ENCODE results near the gene ZYG11B. TPM values are rescaled to one million over a fixed set of nuclear protein-coding genes. Genes with fewer than 3 reads are reported as not detected.
A peak's percentile ranks its signal among the peaks of the same experiment; 100 is the strongest.
"Not testable (repeated sequence)": the region's sequence is repeated elsewhere in the genome, so short reads cannot be mapped to it uniquely, and the experiment has no call there.

ZYG11B gene
- total RNA-seq, 1 experiment from 2014 or later: 25.6 TPM

DNA sequence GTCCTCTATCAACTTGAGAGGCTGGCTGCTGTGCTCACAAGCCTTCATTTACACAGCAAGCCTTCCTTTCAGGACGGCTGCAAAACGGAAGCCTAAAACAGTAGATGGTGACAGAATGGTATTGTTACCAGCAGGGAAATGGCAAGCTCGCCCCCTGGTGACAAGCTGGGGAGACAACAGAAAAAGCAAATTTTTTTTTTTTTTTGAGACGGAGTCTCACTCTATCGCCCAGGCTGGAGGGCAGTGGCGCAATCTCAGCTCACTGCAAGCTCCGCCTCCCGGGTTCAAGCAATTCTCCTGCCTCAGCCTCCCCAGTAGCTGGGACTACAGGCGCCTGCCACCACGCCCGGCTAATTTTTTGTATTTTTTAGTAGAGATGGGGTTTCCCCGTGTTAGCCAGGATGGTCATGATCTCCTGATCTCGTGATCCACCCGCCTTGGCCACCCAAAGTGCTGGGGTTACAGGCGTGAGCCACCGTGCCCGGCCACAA lies 39.9 kb upstream of the ZYG11B start:
- DNase-seq: peak; percentile 84
- H3K9me3 ChIP-seq (ENCODE audit: low read length); H3K4me2 ChIP-seq (ENCODE audit: low read depth, low read length, poor library complexity, severe bottlenecking); H3K27ac ChIP-seq (ENCODE audit: low read length); H3K9me2 ChIP-seq (replicated peaks; ENCODE audit: insufficient read depth, low read length); H2AFZ ChIP-seq (ENCODE audit: low read length); H3K4me3 ChIP-seq (ENCODE audit: low read length); H3K27me3 ChIP-seq (ENCODE audit: low read length); H4K20me1 ChIP-seq (ENCODE audit: insufficient read depth, low read depth, low read length); H3K79me2 ChIP-seq (ENCODE audit: low read length); H3K4me1 ChIP-seq (ENCODE audit: low read length); H3K9ac ChIP-seq (ENCODE audit: low read length): not testable (repeated sequence)
- H3K36me3 ChIP-seq (ENCODE audit: insufficient read depth, low read length): peaks cover 30% of the 10 kb centered on the region

DNA sequence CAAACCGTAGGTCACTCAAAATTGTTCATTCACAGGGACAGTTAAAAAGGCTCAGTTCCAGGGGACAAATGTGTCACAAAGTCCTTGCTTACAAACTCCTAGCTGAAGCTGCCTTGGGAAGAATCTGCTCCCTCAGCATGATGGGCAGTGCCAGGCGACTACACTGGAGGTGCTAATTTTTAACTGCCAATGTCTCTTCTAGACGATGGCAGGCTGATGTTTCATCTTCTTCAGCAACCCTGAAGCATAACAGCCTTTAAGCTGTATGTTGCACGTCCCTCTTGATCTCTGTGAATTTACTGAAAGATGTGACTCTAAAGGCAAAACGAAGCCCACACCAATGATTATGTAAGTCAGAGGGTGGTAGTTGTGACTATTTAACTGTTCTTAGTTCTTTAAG lies 39.4 kb upstream of the ZYG11B start:
- H3K27ac ChIP-seq (ENCODE audit: low read length): no peak overlapping the region
- H3K9me2 ChIP-seq (replicated peaks; ENCODE audit: insufficient read depth, low read length): no peaks in the 10 kb centered on the region
- H3K9ac ChIP-seq (ENCODE audit: low read length): no peak overlapping the region
- H3K27me3 ChIP-seq (ENCODE audit: low read length): no peaks in the 10 kb centered on the region
- peaks cover 5% of the 10 kb centered on the region for H3K79me2 ChIP-seq (ENCODE audit: low read length)
- H3K36me3 ChIP-seq (ENCODE audit: insufficient read depth, low read length): peaks cover 33% of the 10 kb centered on the region
- H3K4me1 ChIP-seq (ENCODE audit: low read length): no peaks in the 10 kb centered on the region
- H3K9me3 ChIP-seq (ENCODE audit: low read length): no peaks in the 10 kb centered on the region
- no peak for DNase-seq
- H2AFZ ChIP-seq (ENCODE audit: low read length): no peak overlapping the region
- H3K4me2 ChIP-seq (ENCODE audit: low read depth, low read length, poor library complexity, severe bottlenecking): no peak overlapping the region
- no peak overlapping the region for H3K4me3 ChIP-seq (ENCODE audit: low read length)
- H4K20me1 ChIP-seq (ENCODE audit: insufficient read depth, low read depth, low read length): peaks cover 5% of the 10 kb centered on the region; the same call in 1 of the 2 replicates

DNA sequence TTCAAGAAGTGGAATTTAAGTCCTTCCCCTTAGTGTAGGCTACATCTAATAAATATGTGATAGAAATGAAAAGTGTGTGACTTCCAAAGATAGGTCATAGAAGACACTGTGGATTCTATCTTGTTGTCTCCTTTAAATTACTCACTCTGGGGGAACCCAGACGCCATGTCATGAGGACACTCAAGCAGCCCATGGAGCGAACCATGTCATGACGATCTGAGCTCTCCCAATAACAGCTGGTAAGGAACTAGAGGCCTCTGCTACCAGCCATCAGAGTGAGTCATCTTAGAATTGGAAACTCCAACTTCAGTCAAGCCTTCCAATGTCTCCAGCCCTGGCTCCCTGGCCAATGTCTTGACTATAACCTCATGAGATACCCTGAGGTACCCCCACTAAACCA lies 34.4 kb upstream of the ZYG11B start:
- H3K4me1 ChIP-seq (ENCODE audit: low read length): no peaks in the 10 kb centered on the region; the same call in 1 of the 2 replicates
- no peak overlapping the region for H3K4me2 ChIP-seq (ENCODE audit: low read depth, low read length, poor library complexity, severe bottlenecking)
- H3K79me2 ChIP-seq (ENCODE audit: low read length): peaks cover 53% of the 10 kb centered on the region
- H4K20me1 ChIP-seq (ENCODE audit: insufficient read depth, low read depth, low read length): peaks cover 8% of the 10 kb centered on the region; the same call in 1 of the 2 replicates
- H3K27ac ChIP-seq (ENCODE audit: low read length): no peak overlapping the region
- no peak for DNase-seq
- H3K4me3 ChIP-seq (ENCODE audit: low read length): no peak overlapping the region
- no peaks in the 10 kb centered on the region for H3K9me3 ChIP-seq (ENCODE audit: low read length)
- no peak overlapping the region for H3K9ac ChIP-seq (ENCODE audit: low read length)
- H2AFZ ChIP-seq (ENCODE audit: low read length): no peak overlapping the region
- H3K27me3 ChIP-seq (ENCODE audit: low read length): no peaks in the 10 kb centered on the region
- peaks cover 34% of the 10 kb centered on the region for H3K36me3 ChIP-seq (ENCODE audit: insufficient read depth, low read length)
- H3K9me2 ChIP-seq (replicated peaks; ENCODE audit: insufficient read depth, low read length): no peaks in the 10 kb centered on the region

DNA sequence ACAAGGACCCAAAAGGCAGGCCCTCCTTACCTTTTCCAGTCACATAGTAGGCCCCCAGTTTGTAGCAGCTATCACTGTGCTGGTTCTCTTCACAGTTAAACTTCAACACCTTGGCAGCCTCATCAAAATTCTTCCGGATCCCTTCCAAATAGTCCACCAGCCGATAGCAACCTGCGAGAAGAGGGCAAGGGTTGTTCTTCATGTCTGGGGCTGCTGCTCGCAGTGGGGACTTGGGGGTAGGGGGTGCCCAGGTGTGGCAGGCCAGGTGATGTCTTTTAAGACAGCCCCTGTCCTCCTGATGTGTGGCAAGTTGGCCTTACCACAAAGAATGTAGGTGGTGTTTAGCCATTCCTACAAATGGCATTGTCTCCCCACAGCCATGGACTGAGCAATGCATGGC lies 33.6 kb upstream of the ZYG11B start:
- Histone ChIP-seq H3K4me2 (ENCODE audit: low read depth, low read length, poor library complexity, severe bottlenecking) (no peak overlapping the region), H3K36me3 (ENCODE audit: insufficient read depth, low read length) (peaks cover 31% of the 10 kb centered on the region), H3K9me2 (replicated peaks; ENCODE audit: insufficient read depth, low read length) (no peaks in the 10 kb centered on the region), H3K79me2 (ENCODE audit: low read length) (peaks cover 62% of the 10 kb centered on the region), H3K9me3 (ENCODE audit: low read length) (no peaks in the 10 kb centered on the region), H3K4me1 (ENCODE audit: low read length) (peaks cover 6% of the 10 kb centered on the region), H4K20me1 (ENCODE audit: insufficient read depth, low read depth, low read length) (peaks cover 6% of the 10 kb centered on the region; the same call in 1 of the 2 replicates), H3K27me3 (ENCODE audit: low read length) (no peaks in the 10 kb centered on the region), H3K4me3 (ENCODE audit: low read length) (no peak overlapping the region), H3K27ac (ENCODE audit: low read length) (no peak overlapping the region), H2AFZ (ENCODE audit: low read length) (no peak overlapping the region), H3K9ac (ENCODE audit: low read length) (no peak overlapping the region)
- DNase-seq: no peak

DNA sequence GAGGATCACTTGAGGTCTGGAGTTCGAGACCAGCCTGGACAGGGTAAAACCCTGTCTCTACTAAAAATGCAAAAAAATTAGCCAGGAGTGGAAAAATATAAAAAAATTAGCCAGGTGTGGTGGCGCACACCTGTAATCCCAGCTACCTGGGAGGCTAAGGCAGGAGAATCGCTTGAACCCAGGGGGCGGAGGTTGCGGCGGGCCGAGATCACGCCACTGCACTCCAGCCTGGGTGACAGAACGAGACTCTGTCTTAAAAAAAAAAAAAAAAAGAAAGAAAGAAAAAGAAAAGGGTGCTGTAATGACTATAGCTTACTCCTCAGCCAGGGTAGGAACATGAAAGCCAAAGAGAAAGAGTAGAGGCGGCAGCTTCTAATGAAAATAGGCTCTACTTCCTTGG lies 32.9 kb upstream of the ZYG11B start:
- H3K4me3 ChIP-seq (ENCODE audit: low read length); H3K4me1 ChIP-seq (ENCODE audit: low read length); H3K9me3 ChIP-seq (ENCODE audit: low read length); H4K20me1 ChIP-seq (ENCODE audit: insufficient read depth, low read depth, low read length); H3K9ac ChIP-seq (ENCODE audit: low read length); H3K9me2 ChIP-seq (replicated peaks; ENCODE audit: insufficient read depth, low read length); H2AFZ ChIP-seq (ENCODE audit: low read length); H3K4me2 ChIP-seq (ENCODE audit: low read depth, low read length, poor library complexity, severe bottlenecking); DNase-seq; H3K27ac ChIP-seq (ENCODE audit: low read length); H3K27me3 ChIP-seq (ENCODE audit: low read length): not testable (repeated sequence)
- H3K79me2 ChIP-seq (ENCODE audit: low read length): peaks cover 68% of the 10 kb centered on the region
- H3K36me3 ChIP-seq (ENCODE audit: insufficient read depth, low read length): peaks cover 26% of the 10 kb centered on the region

DNA sequence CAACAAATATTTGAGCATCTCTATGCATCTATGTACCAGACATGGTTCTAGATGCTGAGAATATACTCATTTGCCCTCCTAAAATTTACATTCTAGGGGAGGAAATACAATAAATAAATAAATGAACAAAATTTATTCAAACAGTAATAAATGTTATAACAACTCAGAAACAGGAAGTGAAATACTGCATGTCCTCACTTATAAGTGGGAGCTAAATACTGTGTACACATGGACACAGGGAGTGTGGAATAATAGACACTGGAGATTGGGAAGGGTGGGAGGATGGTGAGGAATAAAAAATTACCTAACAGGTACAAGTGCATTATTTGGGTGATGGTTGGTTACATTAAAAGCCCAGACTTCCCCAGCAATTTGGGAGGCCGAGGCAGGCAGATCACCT lies 32.4 kb upstream of the ZYG11B start:
- H3K4me3 ChIP-seq (ENCODE audit: low read length): no peak overlapping the region
- H3K27ac ChIP-seq (ENCODE audit: low read length): no peak overlapping the region
- no peaks in the 10 kb centered on the region for H3K9me3 ChIP-seq (ENCODE audit: low read length)
- H3K79me2 ChIP-seq (ENCODE audit: low read length): peaks cover 72% of the 10 kb centered on the region
- no peak overlapping the region for H3K9ac ChIP-seq (ENCODE audit: low read length)
- peaks cover 3% of the 10 kb centered on the region; the same call in 1 of the 2 replicates for H4K20me1 ChIP-seq (ENCODE audit: insufficient read depth, low read depth, low read length)
- H3K36me3 ChIP-seq (ENCODE audit: insufficient read depth, low read length): peaks cover 23% of the 10 kb centered on the region
- no peak for DNase-seq
- peaks cover 11% of the 10 kb centered on the region for H3K4me1 ChIP-seq (ENCODE audit: low read length)
- H3K27me3 ChIP-seq (ENCODE audit: low read length): no peaks in the 10 kb centered on the region
- H2AFZ ChIP-seq (ENCODE audit: low read length): no peak overlapping the region
- H3K4me2 ChIP-seq (ENCODE audit: low read depth, low read length, poor library complexity, severe bottlenecking): no peak overlapping the region
- H3K9me2 ChIP-seq (replicated peaks; ENCODE audit: insufficient read depth, low read length): no peaks in the 10 kb centered on the region

DNA sequence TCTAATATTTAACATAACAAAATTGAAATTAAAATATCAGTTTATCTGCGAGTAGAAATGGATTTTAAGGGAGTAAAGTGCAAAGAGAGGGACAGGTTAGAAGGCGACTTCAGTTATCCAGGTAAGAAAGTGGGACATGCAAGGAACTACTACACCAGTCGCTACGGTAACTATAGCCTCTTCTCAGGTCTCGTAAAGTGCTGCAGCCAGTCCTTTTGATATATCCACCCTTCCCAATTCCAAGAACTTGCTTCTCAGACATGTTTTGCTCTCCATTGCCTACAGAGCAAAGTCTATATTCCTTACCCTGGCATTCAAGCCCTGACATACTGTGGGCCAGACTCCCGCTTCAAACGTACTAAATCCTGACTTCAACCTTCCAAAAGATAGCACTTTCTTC lies 30.6 kb upstream of the ZYG11B start:
- peaks cover 18% of the 10 kb centered on the region for H3K36me3 ChIP-seq (ENCODE audit: insufficient read depth, low read length)
- H3K9ac ChIP-seq (ENCODE audit: low read length): no peak overlapping the region
- no peak overlapping the region for H3K4me3 ChIP-seq (ENCODE audit: low read length)
- no peak overlapping the region for H2AFZ ChIP-seq (ENCODE audit: low read length)
- no peak overlapping the region for H3K4me2 ChIP-seq (ENCODE audit: low read depth, low read length, poor library complexity, severe bottlenecking)
- H3K27ac ChIP-seq (ENCODE audit: low read length): no peak overlapping the region
- H3K27me3 ChIP-seq (ENCODE audit: low read length): no peaks in the 10 kb centered on the region
- no peaks in the 10 kb centered on the region for H3K9me3 ChIP-seq (ENCODE audit: low read length)
- peaks cover 72% of the 10 kb centered on the region for H3K79me2 ChIP-seq (ENCODE audit: low read length)
- H3K4me1 ChIP-seq (ENCODE audit: low read length): peaks cover 12% of the 10 kb centered on the region
- peaks cover 3% of the 10 kb centered on the region; the same call in 1 of the 2 replicates for H4K20me1 ChIP-seq (ENCODE audit: insufficient read depth, low read depth, low read length)
- no peak for DNase-seq
- H3K9me2 ChIP-seq (replicated peaks; ENCODE audit: insufficient read depth, low read length): no peaks in the 10 kb centered on the region

DNA sequence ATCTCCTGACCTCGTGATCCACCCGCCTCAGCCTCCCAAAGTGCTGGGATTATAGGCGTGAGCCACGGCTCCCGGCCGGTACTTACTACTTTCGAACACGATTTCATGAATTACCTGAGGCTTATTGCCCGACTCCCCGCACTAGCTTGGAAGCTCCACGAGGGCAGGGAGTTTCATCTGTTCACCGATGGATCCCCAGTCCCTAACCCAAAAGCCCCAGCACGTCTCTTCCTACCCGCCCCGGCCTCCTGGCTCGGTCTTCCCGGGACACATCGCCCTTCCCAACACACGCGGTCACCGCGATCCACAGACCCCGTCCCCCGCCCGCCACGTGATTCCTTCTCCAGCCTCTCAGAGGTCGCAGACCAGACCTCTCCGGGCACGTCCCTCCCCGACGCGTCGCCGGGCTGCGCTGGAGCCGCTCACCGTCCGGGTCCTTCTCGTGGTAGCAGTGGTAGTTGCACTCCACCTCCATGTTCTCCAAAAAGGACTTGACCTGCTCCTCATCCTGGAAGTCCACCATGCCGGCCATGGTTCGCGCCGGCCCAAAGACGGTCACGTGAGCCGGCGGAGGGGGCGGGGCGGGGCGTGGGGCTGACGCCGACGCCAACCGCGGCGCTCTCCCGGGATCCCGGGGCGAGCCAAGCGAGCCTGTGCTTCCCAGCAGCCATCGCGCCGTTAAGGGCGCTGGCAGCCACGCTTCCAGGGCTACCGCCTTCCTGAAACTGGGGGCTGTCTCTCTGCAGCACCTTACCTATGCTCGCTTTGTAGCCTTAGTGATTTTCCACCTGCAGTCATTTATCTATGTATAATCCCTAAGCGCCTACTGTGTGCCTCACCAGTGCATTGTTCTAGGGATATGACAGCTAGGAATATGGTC lies 28.2 kb upstream of the ZYG11B start, which contains the start of gene COA7:
Gene COA7 (minus strand): TSS at position 553 of the 880 bp plus-strand sequence. CDS start 21 bp downstream, at position 532.
- Histone ChIP-seq H3K9me2 (replicated peaks; ENCODE audit: insufficient read depth, low read length) (no peaks in the 10 kb centered on the region), H3K27me3 (ENCODE audit: low read length) (no peaks in the 10 kb centered on the region), H3K9ac (ENCODE audit: low read length) (peak within 1 kb of the TSS; percentile 86), H3K4me3 (ENCODE audit: low read length) (peak within 1 kb of the TSS; percentile 92), H3K4me1 (ENCODE audit: low read length) (peaks cover 23% of the 10 kb centered on the region), H3K79me2 (ENCODE audit: low read length) (peaks cover 54% of the 10 kb centered on the region), H3K4me2 (ENCODE audit: low read depth, low read length, poor library complexity, severe bottlenecking) (peak within 1 kb of the TSS; percentile 93), H3K36me3 (ENCODE audit: insufficient read depth, low read length) (peaks cover 4% of the 10 kb centered on the region; the same call in 1 of the 2 replicates), H2AFZ (ENCODE audit: low read length) (peak within 1 kb of the TSS; percentile 88), H4K20me1 (ENCODE audit: insufficient read depth, low read depth, low read length) (no peaks in the 10 kb centered on the region; the same call in 1 of the 2 replicates), H3K27ac (ENCODE audit: low read length) (peak within 1 kb of the TSS; percentile 29; the same call in 1 of the 2 replicates), H3K9me3 (ENCODE audit: low read length) (no peaks in the 10 kb centered on the region)
- peak; percentile 94 for DNase-seq
